SW480 (cell line): ENCODE measurements around the gene CTH.
"Not testable (repeated sequence)": the region's sequence is repeated elsewhere in the genome, so short reads cannot be mapped to it uniquely, and the experiment has no call there.

Experiments
- DNase-seq: peaks from one replicate; pipeline ENCODE4 v3.0.0-alpha.2; 2016; ENCODE audit warnings: low spot score

The CTH gene

GRCh38 chr1:70455291-70455690, 44.2 kb downstream of the CTH start:
- DNase-seq = no peak

- DNase-seq = peak; percentile 80
These were observed 47.1 kb downstream of the CTH start for GRCh38 chr1:70458131-70458530.

- no peak for DNase-seq
These were observed 48.6 kb downstream of the CTH start for GRCh38 chr1:70459496-70460225.

- not testable (repeated sequence) for DNase-seq
These were observed 50.0 kb downstream of the CTH start for GRCh38 chr1:70460740-70461713.

- no peak for DNase-seq
These were observed 51.5 kb downstream of the CTH start for GRCh38 chr1:70462611-70463010.

- no peak for DNase-seq
These were observed 54.8 kb downstream of the CTH start for GRCh38 chr1:70465911-70466310.

GRCh38 chr1:70467531-70467930, 56.5 kb downstream of the CTH start:
- no peak for DNase-seq

GRCh38 chr1:70468180-70468579, 57.1 kb downstream of the CTH start:
- no peak for DNase-seq

GRCh38 chr1:70469184-70469583, 58.1 kb downstream of the CTH start:
- DNase-seq = not testable (repeated sequence)

GRCh38 chr1:70475023-70475422, 64.0 kb downstream of the CTH start:
- DNase-seq = no peak

- no peak for DNase-seq
These were observed 66.0 kb downstream of the CTH start for GRCh38 chr1:70477090-70477489.

GRCh38 chr1:70477905-70478304, 66.8 kb downstream of the CTH start:
- DNase-seq = not testable (repeated sequence)

- no peak for DNase-seq
These were observed 72.3 kb downstream of the CTH start for GRCh38 chr1:70483342-70483741.

GRCh38 chr1:70485624-70486023, 74.6 kb downstream of the CTH start:
- DNase-seq = no peak

- no peak for DNase-seq
These were observed 75.8 kb downstream of the CTH start for GRCh38 chr1:70486676-70487458.

GRCh38 chr1:70487459-70487815, 76.4 kb downstream of the CTH start:
- DNase-seq = no peak

GRCh38 chr1:70487910-70488665, 77.0 kb downstream of the CTH start:
- peak; percentile 27 for DNase-seq
